Lower lobe of right lung (tissue), 2 donors: ENCODE results near the gene SDC4. TPM values are rescaled to one million over a fixed set of nuclear protein-coding genes. Genes with fewer than 3 reads are reported as not detected.
A peak's percentile ranks its signal among the peaks of the same experiment; 100 is the strongest.

Source experiments
- ATAC-seq, 2 donors: fragments of 200-7000 bp; cut with Tn5 transposase; one replicate each; pipeline ENCODE4 v1.9.1; 2020 to 2022; ENCODE audit warnings: mild to moderate bottlenecking in 2 of 2, moderate library complexity in 2 of 2
- DNase-seq: peaks from one replicate; pipeline ENCODE4 v3.0.0-alpha.2; 2020
- H3K27ac ChIP-seq: fragments of 200-600 bp; one replicate; pipeline ENCODE4 v1.8.0; 2022
- H3K27me3 ChIP-seq: fragments of 200-600 bp; one replicate; pipeline ENCODE4 v1.8.0; 2022; ENCODE audit warnings: low read depth
- H3K36me3 ChIP-seq: fragments of 200-600 bp; one replicate; pipeline ENCODE4 v1.8.0; 2022; ENCODE audit warnings: mild to moderate bottlenecking
- H3K4me1 ChIP-seq: fragments of 200-600 bp; one replicate; pipeline ENCODE4 v1.8.0; 2022
- H3K4me3 ChIP-seq: fragments of 200-600 bp; one replicate; pipeline ENCODE4 v1.8.0; 2022; ENCODE audit warnings: mild to moderate bottlenecking
- H3K9me3 ChIP-seq: fragments of 200-600 bp; one replicate; pipeline ENCODE4 v1.8.0; 2022
- CTCF ChIP-seq: fragments of 200-600 bp; IDR thresholded peaks from one replicate; pipeline ENCODE4 v1.8.0; 2022; ENCODE audit warnings: antibody characterized with exemption, mild to moderate bottlenecking
- intact Hi-C: fragments of 100-400 bp; cut with DNase I; formaldehyde crosslinking; loops from one replicate; pipeline ENCODE4 v1.11.0; 2022
- long read RNA-seq: library from polyadenylated mRNA; unstranded; transcript quantifications from one replicate; pipeline ENCODE4 v2.0.0, GENCODE V29; 2021
- total RNA-seq: library from RNA; stranded (reverse); fragmentation: NEBNext Ultra II Directional; extraction: Animal tissue kit (Norgen Biotek cat#: 25700); gene quantifications from one replicate; pipeline ENCODE4 v1.2.1, GENCODE V29; 2021
- donor health status: DM: no; HTN: yes; CAD: no; lungs with severe emphysema.

Gene SDC4
- 259 TPM for total RNA-seq
- long read RNA-seq, transcript SDC4-201 (5 exons, 2,613 nt), result major isoform, 36 of 162 reads
- long read RNA-seq, partial matches to known transcripts, result 2 of 162 reads
- long read RNA-seq, other reads (novel, unspliced or antisense), result 124 of 162 reads

- intact Hi-C loops, result no loop called here
- no peak for TF ChIP-seq CTCF
- H3K4me3 ChIP-seq, result peak within 1 kb of the TSS; percentile 82
- no peaks in the 10 kb centered on the region for H3K27me3 ChIP-seq
- no peaks in the 10 kb centered on the region for H3K9me3 ChIP-seq
- H3K36me3 ChIP-seq, result no peaks in the 10 kb centered on the region
- H3K4me1 ChIP-seq, result peaks cover 53% of the 10 kb centered on the region
- ATAC-seq, result peak; percentile 73 to 83
- peak; percentile 82 for DNase-seq
- peak within 1 kb of the TSS; percentile 93 for H3K27ac ChIP-seq
These were observed at the start of gene SDC4 for GRCh38 chr20:45347936-45348778. Gene SDC4 (minus strand): TSS chr20:45348424. CDS start chr20:45348384, 40 bp downstream.

- Histone ChIP-seq H3K4me3 (no peak overlapping the region), H3K27me3 (no peaks in the 10 kb centered on the region), H3K27ac (no peak overlapping the region), H3K4me1 (no peaks in the 10 kb centered on the region), H3K9me3 (no peaks in the 10 kb centered on the region), H3K36me3 (no peaks in the 10 kb centered on the region)
- DNase-seq (no peak), ATAC-seq (peak in 1 of 2 donors; percentile 9)
- TF ChIP-seq CTCF, result no peak
- intact Hi-C loops, result no loop called here
These were observed 46.8 kb upstream of the SDC4 start for GRCh38 chr20:45395114-45395415.

GRCh38 chr20:45394221-45395113, 46.2 kb upstream of the SDC4 start:
- Histone ChIP-seq H3K9me3 (no peaks in the 10 kb centered on the region), H3K36me3 (no peaks in the 10 kb centered on the region), H3K27ac (no peak overlapping the region), H3K4me1 (no peaks in the 10 kb centered on the region), H3K27me3 (no peaks in the 10 kb centered on the region), H3K4me3 (no peak overlapping the region)
- ATAC-seq (no peak), DNase-seq (no peak)
- intact Hi-C loops, result no loop called here
- no peak for TF ChIP-seq CTCF

GRCh38 chr20:45392733-45393132, 44.5 kb upstream of the SDC4 start:
- Histone ChIP-seq H3K4me1 (no peaks in the 10 kb centered on the region), H3K27ac (no peak overlapping the region), H3K4me3 (no peak overlapping the region), H3K27me3 (no peaks in the 10 kb centered on the region), H3K9me3 (no peaks in the 10 kb centered on the region), H3K36me3 (no peaks in the 10 kb centered on the region)
- DNase-seq (no peak), ATAC-seq (no peak)
- intact Hi-C loops, result no loop called here
- TF ChIP-seq CTCF, result no peak

- no peak for TF ChIP-seq CTCF
- no peaks in the 10 kb centered on the region for H3K36me3 ChIP-seq
- no peaks in the 10 kb centered on the region for H3K4me1 ChIP-seq
- intact Hi-C loops, result no loop called here
- ATAC-seq, result no peak
- H3K27me3 ChIP-seq, result no peaks in the 10 kb centered on the region
- H3K27ac ChIP-seq, result no peak overlapping the region
- DNase-seq, result no peak
- no peaks in the 10 kb centered on the region for H3K9me3 ChIP-seq
- no peak overlapping the region for H3K4me3 ChIP-seq
These were observed 43.3 kb upstream of the SDC4 start for GRCh38 chr20:45391559-45391958.
